ENCODE measurements around the gene PIK3AP1.
"Not testable (repeated sequence)": the region's sequence is repeated elsewhere in the genome, so short reads cannot be mapped to it uniquely, and the experiment has no call there.

PIK3AP1 gene

GRCh38 chr10:96750316-96750715 is 30.0 kb upstream of the PIK3AP1 start:
- H3K9me3 ChIP-seq (ENCODE audit: control insufficient read depth, insufficient read depth, low read depth, low read length); H3K36me3 ChIP-seq (ENCODE audit: control insufficient read depth, insufficient read depth, low read length); H3K9ac ChIP-seq (ENCODE audit: low read length); H3K27me3 ChIP-seq (ENCODE audit: control insufficient read depth, insufficient read depth, low read length); H3K4me3 ChIP-seq (ENCODE audit: low read depth, low read length); H3K27ac ChIP-seq (ENCODE audit: low read depth, low read length); H3K4me1 ChIP-seq (ENCODE audit: control insufficient read depth, insufficient read depth, low read length): not testable (repeated sequence)

- Histone ChIP-seq H3K9me3 (ENCODE audit: control insufficient read depth, insufficient read depth, low read depth, low read length) (no peaks in the 10 kb centered on the region), H3K36me3 (ENCODE audit: control insufficient read depth, insufficient read depth, low read length) (peaks cover 3% of the 10 kb centered on the region; the same call in 1 of the 2 replicates), H3K27me3 (ENCODE audit: control insufficient read depth, insufficient read depth, low read length) (no peaks in the 10 kb centered on the region), H3K27ac (ENCODE audit: low read depth, low read length) (no peak overlapping the region), H3K4me3 (ENCODE audit: low read depth, low read length) (no peak overlapping the region), H3K9ac (ENCODE audit: low read length) (no peak overlapping the region), H3K4me1 (ENCODE audit: control insufficient read depth, insufficient read depth, low read length) (no peaks in the 10 kb centered on the region)
Measured at GRCh38 chr10:96747734-96748550, 27.6 kb upstream of the PIK3AP1 start.

GRCh38 chr10:96746503-96746902 is 26.2 kb upstream of the PIK3AP1 start:
- Histone ChIP-seq H3K9ac (ENCODE audit: low read length) (no peak overlapping the region), H3K36me3 (ENCODE audit: control insufficient read depth, insufficient read depth, low read length) (peaks cover 3% of the 10 kb centered on the region; the same call in 1 of the 2 replicates), H3K4me3 (ENCODE audit: low read depth, low read length) (no peak overlapping the region), H3K27me3 (ENCODE audit: control insufficient read depth, insufficient read depth, low read length) (no peaks in the 10 kb centered on the region), H3K4me1 (ENCODE audit: control insufficient read depth, insufficient read depth, low read length) (no peaks in the 10 kb centered on the region), H3K9me3 (ENCODE audit: control insufficient read depth, insufficient read depth, low read depth, low read length) (no peaks in the 10 kb centered on the region), H3K27ac (ENCODE audit: low read depth, low read length) (no peak overlapping the region)

- peaks cover 3% of the 10 kb centered on the region; the same call in 1 of the 2 replicates for H3K36me3 ChIP-seq (ENCODE audit: control insufficient read depth, insufficient read depth, low read length)
- H3K27ac ChIP-seq (ENCODE audit: low read depth, low read length): no peak overlapping the region
- H3K9me3 ChIP-seq (ENCODE audit: control insufficient read depth, insufficient read depth, low read depth, low read length): no peaks in the 10 kb centered on the region
- H3K4me1 ChIP-seq (ENCODE audit: control insufficient read depth, insufficient read depth, low read length): no peaks in the 10 kb centered on the region
- no peak overlapping the region for H3K9ac ChIP-seq (ENCODE audit: low read length)
- H3K4me3 ChIP-seq (ENCODE audit: low read depth, low read length): no peak overlapping the region
- H3K27me3 ChIP-seq (ENCODE audit: control insufficient read depth, insufficient read depth, low read length): no peaks in the 10 kb centered on the region
Measured at GRCh38 chr10:96745950-96746349, 25.6 kb upstream of the PIK3AP1 start.

GRCh38 chr10:96743988-96744585 is 23.8 kb upstream of the PIK3AP1 start:
- no peaks in the 10 kb centered on the region for H3K9me3 ChIP-seq (ENCODE audit: control insufficient read depth, insufficient read depth, low read depth, low read length)
- H3K27me3 ChIP-seq (ENCODE audit: control insufficient read depth, insufficient read depth, low read length): no peaks in the 10 kb centered on the region
- no peaks in the 10 kb centered on the region; the same call in 1 of the 2 replicates for H3K4me1 ChIP-seq (ENCODE audit: control insufficient read depth, insufficient read depth, low read length)
- no peak overlapping the region for H3K9ac ChIP-seq (ENCODE audit: low read length)
- no peak overlapping the region for H3K4me3 ChIP-seq (ENCODE audit: low read depth, low read length)
- peaks cover 3% of the 10 kb centered on the region; the same call in 1 of the 2 replicates for H3K36me3 ChIP-seq (ENCODE audit: control insufficient read depth, insufficient read depth, low read length)
- H3K27ac ChIP-seq (ENCODE audit: low read depth, low read length): no peak overlapping the region

- H3K4me3 ChIP-seq (ENCODE audit: low read depth, low read length); H3K27ac ChIP-seq (ENCODE audit: low read depth, low read length); H3K27me3 ChIP-seq (ENCODE audit: control insufficient read depth, insufficient read depth, low read length); H3K4me1 ChIP-seq (ENCODE audit: control insufficient read depth, insufficient read depth, low read length); H3K36me3 ChIP-seq (ENCODE audit: control insufficient read depth, insufficient read depth, low read length); H3K9me3 ChIP-seq (ENCODE audit: control insufficient read depth, insufficient read depth, low read depth, low read length); H3K9ac ChIP-seq (ENCODE audit: low read length): not testable (repeated sequence)
Measured at GRCh38 chr10:96741557-96741956, 21.2 kb upstream of the PIK3AP1 start.

GRCh38 chr10:96740579-96741281 is 20.4 kb upstream of the PIK3AP1 start:
- H3K27ac ChIP-seq (ENCODE audit: low read depth, low read length): no peak overlapping the region
- H3K4me1 ChIP-seq (ENCODE audit: control insufficient read depth, insufficient read depth, low read length): no peaks in the 10 kb centered on the region; the same call in 1 of the 2 replicates
- H3K27me3 ChIP-seq (ENCODE audit: control insufficient read depth, insufficient read depth, low read length): no peaks in the 10 kb centered on the region
- H3K4me3 ChIP-seq (ENCODE audit: low read depth, low read length): peak overlapping the region; percentile 21; the same call in 1 of the 2 replicates
- H3K9me3 ChIP-seq (ENCODE audit: control insufficient read depth, insufficient read depth, low read depth, low read length): no peaks in the 10 kb centered on the region
- no peaks in the 10 kb centered on the region; the same call in 1 of the 2 replicates for H3K36me3 ChIP-seq (ENCODE audit: control insufficient read depth, insufficient read depth, low read length)
- H3K9ac ChIP-seq (ENCODE audit: low read length): no peak overlapping the region

- Histone ChIP-seq H3K4me1 (ENCODE audit: control insufficient read depth, insufficient read depth, low read length) (no peaks in the 10 kb centered on the region; the same call in 1 of the 2 replicates), H3K9me3 (ENCODE audit: control insufficient read depth, insufficient read depth, low read depth, low read length) (no peaks in the 10 kb centered on the region), H3K27ac (ENCODE audit: low read depth, low read length) (no peak overlapping the region), H3K27me3 (ENCODE audit: control insufficient read depth, insufficient read depth, low read length) (no peaks in the 10 kb centered on the region), H3K9ac (ENCODE audit: low read length) (peak overlapping the region; percentile 22), H3K4me3 (ENCODE audit: low read depth, low read length) (peak overlapping the region; percentile 21; the same call in 1 of the 2 replicates), H3K36me3 (ENCODE audit: control insufficient read depth, insufficient read depth, low read length) (no peaks in the 10 kb centered on the region; the same call in 1 of the 2 replicates)
Measured at GRCh38 chr10:96740141-96740540, 19.8 kb upstream of the PIK3AP1 start.

GRCh38 chr10:96737307-96737902 is 17.1 kb upstream of the PIK3AP1 start:
- not testable (repeated sequence) for H3K36me3 ChIP-seq (ENCODE audit: control insufficient read depth, insufficient read depth, low read length); H3K27me3 ChIP-seq (ENCODE audit: control insufficient read depth, insufficient read depth, low read length); H3K4me1 ChIP-seq (ENCODE audit: control insufficient read depth, insufficient read depth, low read length); H3K9me3 ChIP-seq (ENCODE audit: control insufficient read depth, insufficient read depth, low read depth, low read length)
- Histone ChIP-seq H3K27ac (ENCODE audit: low read depth, low read length) (peak overlapping the region; percentile 83; the same call in 1 of the 2 replicates), H3K9ac (ENCODE audit: low read length) (peak overlapping the region; percentile 70), H3K4me3 (ENCODE audit: low read depth, low read length) (peak overlapping the region; percentile 59; the same call in 1 of the 2 replicates)

- H3K4me1 ChIP-seq (ENCODE audit: control insufficient read depth, insufficient read depth, low read length): peaks cover 5% of the 10 kb centered on the region
- no peak overlapping the region for H3K9ac ChIP-seq (ENCODE audit: low read length)
- no peaks in the 10 kb centered on the region for H3K9me3 ChIP-seq (ENCODE audit: control insufficient read depth, insufficient read depth, low read depth, low read length)
- H3K4me3 ChIP-seq (ENCODE audit: low read depth, low read length): no peak overlapping the region
- no peak overlapping the region for H3K27ac ChIP-seq (ENCODE audit: low read depth, low read length)
- H3K27me3 ChIP-seq (ENCODE audit: control insufficient read depth, insufficient read depth, low read length): peaks cover 6% of the 10 kb centered on the region
- no peaks in the 10 kb centered on the region for H3K36me3 ChIP-seq (ENCODE audit: control insufficient read depth, insufficient read depth, low read length)
Measured at GRCh38 chr10:96724621-96725020, 4.3 kb upstream of the PIK3AP1 start.

All from HUES6 (cell line).